Right lung (tissue), 5 donors: ENCODE measurements around the gene BLOC1S5. TPM values are rescaled to one million over a fixed set of nuclear protein-coding genes. Genes with fewer than 3 reads are reported as not detected.

Experiments used
- DNase-seq, 2 donors: peaks; one replicate each; pipeline ENCODE4 v3.0.0-alpha.2; 2013
- polyA plus RNA-seq, 5 donors: library from polyadenylated mRNA; unstranded; fragments of 120-200 nt; gene quantifications; one replicate each; pipeline versions ENCODE4 v1.2.1 to v1.2.3, GENCODE V29; 2013; ENCODE audit warnings: inconsistent platforms in 1 of 5, low replicate concordance in 1 of 5; ENCODE audit not compliant: insufficient read length in 5 of 5, insufficient read depth in 1 of 5

BLOC1S5 gene
- polyA plus RNA-seq, 5 donors: 14.4 to 24.0 (median 21.2) TPM

- no peak for DNase-seq
Measured at GRCh38 chr6:8082954-8083858, 19.0 kb upstream of the BLOC1S5 start.

- DNase-seq: no peak
Measured at GRCh38 chr6:8082572-8082953, 18.4 kb upstream of the BLOC1S5 start.

GRCh38 chr6:8080362-8081151 is 16.4 kb upstream of the BLOC1S5 start:
- DNase-seq: no peak

GRCh38 chr6:8079126-8079525 is 14.9 kb upstream of the BLOC1S5 start:
- DNase-seq: no peak

- no peak for DNase-seq
Measured at GRCh38 chr6:8077991-8078390, 13.8 kb upstream of the BLOC1S5 start.

- no peak for DNase-seq
Measured at GRCh38 chr6:8075704-8076103, 11.5 kb upstream of the BLOC1S5 start.

- no peak for DNase-seq
Measured at GRCh38 chr6:8075185-8075584, 11.0 kb upstream of the BLOC1S5 start.

GRCh38 chr6:8074213-8074612 is 10.0 kb upstream of the BLOC1S5 start:
- no peak for DNase-seq

GRCh38 chr6:8073758-8074157 is 9.6 kb upstream of the BLOC1S5 start:
- DNase-seq: no peak

- no peak for DNase-seq
Measured at GRCh38 chr6:8070718-8071117, 6.5 kb upstream of the BLOC1S5 start.

- DNase-seq: no peak
Measured at GRCh38 chr6:8069631-8070284, 5.6 kb upstream of the BLOC1S5 start.

- DNase-seq: no peak
Measured at GRCh38 chr6:8069151-8069550, 5.0 kb upstream of the BLOC1S5 start.

- no peak for DNase-seq
Measured at GRCh38 chr6:8066108-8066507, 1.9 kb upstream of the BLOC1S5 start.

GRCh38 chr6:8065519-8065911 is 1.3 kb upstream of the BLOC1S5 start:
- no peak for DNase-seq

GRCh38 chr6:8064638-8065518 is 689 bp upstream of the BLOC1S5 start:
- no peak for DNase-seq

- DNase-seq: no peak
Measured at GRCh38 chr6:8061736-8062135, 2.5 kb downstream of the BLOC1S5 start.

GRCh38 chr6:8060346-8060745 is 3.8 kb downstream of the BLOC1S5 start:
- no peak for DNase-seq

GRCh38 chr6:8059129-8059528 is 5.1 kb downstream of the BLOC1S5 start:
- peak in 1 of 2 donors; percentile 6 for DNase-seq

GRCh38 chr6:8057793-8058192 is 6.4 kb downstream of the BLOC1S5 start:
- DNase-seq: no peak

GRCh38 chr6:8057263-8057662 is 6.9 kb downstream of the BLOC1S5 start:
- no peak for DNase-seq

- no peak for DNase-seq
Measured at GRCh38 chr6:8054276-8054675, 9.9 kb downstream of the BLOC1S5 start.
